Muscle of arm (tissue), 14 donors: ENCODE measurements around the gene TLR5. TPM values are rescaled to one million over a fixed set of nuclear protein-coding genes. Genes with fewer than 3 reads are reported as not detected.
A peak's percentile ranks its signal among the peaks of the same experiment; 100 is the strongest.
"Not testable (repeated sequence)": the region's sequence is repeated elsewhere in the genome, so short reads cannot be mapped to it uniquely, and the experiment has no call there.

Source experiments
- DNase-seq: peaks from one replicate; pipeline ENCODE4 v3.0.0-alpha.2; 2013
- long read RNA-seq, 11 donors: transcript quantifications; one replicate each; lab custom pipeline, GENCODE V29; 2026
- polyA plus RNA-seq, 12 donors: library from polyadenylated mRNA; unstranded; fragments of 120-200 nt; gene quantifications; one replicate each; pipeline ENCODE4 v1.2.1, GENCODE V29; 2013; ENCODE audit not compliant: insufficient read length in 12 of 12

Gene TLR5, protein sequence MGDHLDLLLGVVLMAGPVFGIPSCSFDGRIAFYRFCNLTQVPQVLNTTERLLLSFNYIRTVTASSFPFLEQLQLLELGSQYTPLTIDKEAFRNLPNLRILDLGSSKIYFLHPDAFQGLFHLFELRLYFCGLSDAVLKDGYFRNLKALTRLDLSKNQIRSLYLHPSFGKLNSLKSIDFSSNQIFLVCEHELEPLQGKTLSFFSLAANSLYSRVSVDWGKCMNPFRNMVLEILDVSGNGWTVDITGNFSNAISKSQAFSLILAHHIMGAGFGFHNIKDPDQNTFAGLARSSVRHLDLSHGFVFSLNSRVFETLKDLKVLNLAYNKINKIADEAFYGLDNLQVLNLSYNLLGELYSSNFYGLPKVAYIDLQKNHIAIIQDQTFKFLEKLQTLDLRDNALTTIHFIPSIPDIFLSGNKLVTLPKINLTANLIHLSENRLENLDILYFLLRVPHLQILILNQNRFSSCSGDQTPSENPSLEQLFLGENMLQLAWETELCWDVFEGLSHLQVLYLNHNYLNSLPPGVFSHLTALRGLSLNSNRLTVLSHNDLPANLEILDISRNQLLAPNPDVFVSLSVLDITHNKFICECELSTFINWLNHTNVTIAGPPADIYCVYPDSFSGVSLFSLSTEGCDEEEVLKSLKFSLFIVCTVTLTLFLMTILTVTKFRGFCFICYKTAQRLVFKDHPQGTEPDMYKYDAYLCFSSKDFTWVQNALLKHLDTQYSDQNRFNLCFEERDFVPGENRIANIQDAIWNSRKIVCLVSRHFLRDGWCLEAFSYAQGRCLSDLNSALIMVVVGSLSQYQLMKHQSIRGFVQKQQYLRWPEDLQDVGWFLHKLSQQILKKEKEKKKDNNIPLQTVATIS
- 1 to 10 TPM in 10 of 12 donors, not detected in 2; 4.8 to 7.0 (median 5.2) TPM for polyA plus RNA-seq
- long read RNA-seq, donor 1 = 0 reads
- long read RNA-seq, donor 2, partial matches to known transcripts = 0 of 1 reads
- long read RNA-seq, donor 2, other reads (novel, unspliced or antisense) = 0 of 1 reads
- long read RNA-seq, donor 3, partial matches to known transcripts = 0 of 1 reads
- long read RNA-seq, donor 3, other reads (novel, unspliced or antisense) = 0 of 1 reads
- long read RNA-seq, donor 4 = 0 reads
- long read RNA-seq, donor 5 = 0 reads
- long read RNA-seq, donor 6 = 0 reads
- long read RNA-seq, donor 7 = 0 reads
- long read RNA-seq, donor 8 = 0 reads
- long read RNA-seq, donor 9, partial matches to known transcripts = 0 of 2 reads
- long read RNA-seq, donor 9, other reads (novel, unspliced or antisense) = 0 of 2 reads
- long read RNA-seq, donor 10 = 0 reads
- long read RNA-seq, donor 11, partial matches to known transcripts = 0 of 1 reads
- long read RNA-seq, donor 11, other reads (novel, unspliced or antisense) = 0 of 1 reads

DNA sequence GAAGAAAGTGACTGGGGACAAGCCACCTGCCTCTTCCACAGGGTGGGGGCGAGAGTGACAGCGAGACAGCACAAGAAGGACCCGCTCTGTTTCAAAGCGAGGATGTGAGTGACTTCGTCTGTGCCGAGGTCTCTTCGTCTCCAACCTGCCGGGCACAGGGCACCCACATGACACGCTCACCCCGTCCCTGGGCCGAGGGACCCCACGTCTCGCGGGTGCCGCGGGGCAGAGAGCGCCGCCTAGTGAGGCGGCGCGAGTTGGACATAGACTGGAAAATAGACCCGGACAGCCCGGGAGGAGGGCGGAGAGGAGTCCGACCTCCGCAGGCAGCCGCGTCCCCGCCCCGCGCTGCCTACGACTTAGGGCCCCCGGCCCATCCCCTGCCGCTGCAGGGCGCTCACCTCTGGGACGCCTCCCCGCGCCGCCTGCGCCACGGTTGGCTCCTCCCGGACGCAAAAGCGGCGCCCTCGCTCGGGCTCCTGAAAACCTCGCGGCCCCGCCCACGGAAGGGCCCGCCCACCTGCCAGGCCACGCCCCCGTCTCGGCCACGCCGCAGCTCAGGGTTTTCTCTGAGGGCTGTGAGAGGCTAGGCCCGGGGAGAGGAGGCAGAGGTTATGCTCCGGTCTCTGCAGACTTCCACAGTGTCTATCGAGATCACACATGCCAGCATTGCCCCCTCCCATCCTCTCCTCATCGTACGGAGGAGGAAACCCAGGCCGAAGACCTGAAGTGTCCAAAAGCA, at the start of gene TLR5:
Gene TLR5, minus strand, starts transcription at position 454 of the 742 bp plus-strand sequence. CDS start 30,217 bp downstream, outside the sequence.
- no peak for DNase-seq

GRCh38 chr1:223189903-223190724, 47.1 kb upstream of the TLR5 start:
- no peak for DNase-seq

DNA sequence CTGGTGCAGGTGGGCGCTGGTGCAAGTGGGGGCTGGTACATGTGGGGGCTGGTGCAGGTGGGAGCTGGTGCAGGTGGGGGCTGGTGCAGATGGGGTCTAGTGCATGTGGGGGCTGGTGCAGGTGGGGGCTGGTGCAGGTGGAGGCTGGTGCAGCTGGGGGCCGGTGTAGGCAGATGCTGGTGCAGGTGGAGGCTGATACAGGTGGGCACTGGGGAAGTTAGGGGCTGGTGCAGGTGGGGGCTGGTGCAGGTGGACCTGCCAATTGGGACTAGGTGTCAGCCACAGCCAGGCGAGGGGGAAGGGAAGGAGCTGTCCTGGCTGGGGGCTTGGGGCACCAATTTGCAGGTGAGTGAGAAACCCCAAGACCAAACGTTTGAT, 46.5 kb upstream of the TLR5 start:
- no peak for DNase-seq

GRCh38 chr1:223188618-223189356, 45.7 kb upstream of the TLR5 start:
- no peak for DNase-seq

DNA sequence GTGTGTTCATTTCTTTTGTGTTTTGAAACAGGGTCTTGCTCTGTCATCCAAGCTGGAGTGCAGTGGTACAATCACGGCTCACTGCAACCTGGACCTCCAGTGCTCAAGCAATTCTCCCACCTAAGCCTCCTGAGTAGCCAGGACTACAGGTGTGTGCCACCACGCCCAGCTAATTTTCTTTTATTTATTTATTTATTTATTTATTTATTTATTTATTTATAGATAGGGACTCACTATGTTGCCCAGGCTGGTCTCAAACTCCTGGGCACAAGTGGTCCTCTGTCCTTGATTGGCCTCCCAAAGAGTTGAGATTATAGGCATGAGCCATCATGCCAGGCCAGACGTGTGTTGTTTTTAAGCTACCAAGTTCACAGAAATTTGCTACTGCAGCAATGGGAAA, 43.8 kb upstream of the TLR5 start:
- DNase-seq = no peak

- no peak for DNase-seq
Measured at GRCh38 chr1:223183268-223183862, 40.3 kb upstream of the TLR5 start.

- peak; percentile 27 for DNase-seq
Measured at GRCh38 chr1:223180731-223181321, 37.8 kb upstream of the TLR5 start.

- no peak for DNase-seq
Measured at GRCh38 chr1:223179786-223180185, 36.7 kb upstream of the TLR5 start.

- DNase-seq = no peak
Measured at GRCh38 chr1:223179280-223179679, 36.2 kb upstream of the TLR5 start.

DNA sequence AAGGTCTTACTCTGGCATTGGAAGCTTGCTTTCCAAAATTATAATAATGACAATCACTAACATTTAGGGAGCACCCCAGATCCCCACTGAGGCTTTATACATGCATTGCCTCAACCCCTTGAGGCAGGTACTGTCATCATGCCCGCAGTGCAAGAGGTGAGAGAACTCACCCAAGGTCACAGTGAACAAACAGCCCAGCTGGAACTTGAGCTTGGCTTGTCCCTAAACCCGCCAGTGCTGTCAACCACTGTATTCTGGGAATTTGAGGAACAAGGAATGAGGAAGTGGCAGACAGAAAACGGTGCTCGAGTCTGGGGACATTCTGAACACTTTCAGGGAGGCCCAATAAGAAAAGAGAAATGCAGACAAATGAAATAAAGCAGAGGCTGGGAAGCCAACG, 34.6 kb upstream of the TLR5 start:
- no peak for DNase-seq

DNA sequence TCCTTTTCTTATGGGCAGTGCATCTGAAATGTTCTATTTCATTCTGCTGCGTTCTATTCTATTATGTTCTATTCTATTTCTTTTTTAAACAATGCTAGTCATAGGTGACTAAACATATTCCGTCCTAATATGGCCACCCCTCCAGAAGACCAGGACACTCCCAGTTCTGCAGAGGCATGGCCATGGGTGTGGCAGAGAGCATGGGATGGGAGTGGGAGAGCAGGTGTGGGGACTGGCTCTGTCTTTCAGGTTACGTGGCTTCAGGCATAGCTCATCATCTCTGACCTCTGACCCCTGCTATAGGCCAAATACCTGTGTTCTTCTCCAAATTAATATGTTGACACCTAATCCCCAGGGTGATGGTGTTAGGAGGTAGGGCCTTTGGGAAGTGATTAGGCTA, 33.4 kb upstream of the TLR5 start:
- DNase-seq = no peak

DNA sequence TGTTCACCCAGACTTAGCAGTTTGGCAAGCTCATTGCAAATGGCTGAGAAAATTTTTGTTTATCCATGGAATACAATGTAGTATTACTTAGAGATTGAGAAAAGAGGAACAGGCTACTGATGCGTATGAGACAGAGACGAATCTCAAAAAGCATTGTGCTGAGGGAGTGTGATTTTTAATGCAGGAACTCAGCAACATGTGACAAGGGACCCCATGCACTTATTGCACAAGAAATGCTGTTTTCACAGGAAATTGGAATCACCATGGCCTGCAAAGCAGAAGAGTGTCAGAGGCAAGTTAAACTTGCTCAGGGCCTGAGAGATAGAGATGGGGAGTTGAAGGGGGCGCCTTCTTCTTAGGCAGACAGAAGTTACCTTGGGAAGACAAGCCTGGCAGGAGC, 32.6 kb upstream of the TLR5 start:
- DNase-seq = peak; percentile 25

DNA sequence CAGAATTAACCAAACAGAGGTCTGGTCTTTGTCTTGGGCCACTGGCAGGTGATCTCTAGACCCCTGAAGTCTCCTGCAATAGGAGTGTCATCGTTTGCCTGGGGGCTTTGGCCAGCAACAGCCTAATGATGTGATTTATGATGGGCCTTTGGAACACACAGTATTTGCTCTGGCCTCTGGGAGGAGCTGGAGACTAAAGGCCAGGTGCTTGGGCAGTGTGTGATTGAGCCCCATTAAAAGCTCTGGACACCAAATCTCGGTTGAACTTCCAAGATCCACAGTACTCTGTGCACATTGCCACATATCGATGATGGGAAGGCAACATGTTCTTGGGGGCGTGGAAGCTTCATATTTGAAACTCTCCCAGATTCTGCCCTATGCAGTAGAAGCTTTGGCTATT, 32.0 kb upstream of the TLR5 start:
- no peak for DNase-seq

GRCh38 chr1:223169458-223169857, 26.4 kb upstream of the TLR5 start:
- DNase-seq = not testable (repeated sequence)

DNA sequence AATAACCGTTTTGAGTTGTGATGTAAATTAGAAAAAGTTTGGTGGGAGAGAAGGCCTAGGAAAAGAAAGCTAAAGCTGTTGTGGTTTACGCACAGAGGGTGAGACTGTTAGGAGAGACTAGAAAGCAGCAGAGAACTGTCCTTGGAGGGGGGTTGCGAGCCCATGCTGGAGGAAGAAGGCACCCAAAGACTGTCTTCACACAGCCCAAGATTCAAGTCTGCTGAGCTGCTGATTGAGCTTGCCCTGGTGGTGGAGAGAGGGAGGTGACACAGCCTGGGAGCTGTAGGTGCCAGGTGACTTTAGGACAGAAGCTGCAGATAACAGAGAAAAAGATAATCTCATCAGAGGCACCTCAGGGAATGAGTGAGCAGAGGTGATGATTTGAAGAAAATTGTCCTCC, 18.3 kb upstream of the TLR5 start:
- no peak for DNase-seq

DNA sequence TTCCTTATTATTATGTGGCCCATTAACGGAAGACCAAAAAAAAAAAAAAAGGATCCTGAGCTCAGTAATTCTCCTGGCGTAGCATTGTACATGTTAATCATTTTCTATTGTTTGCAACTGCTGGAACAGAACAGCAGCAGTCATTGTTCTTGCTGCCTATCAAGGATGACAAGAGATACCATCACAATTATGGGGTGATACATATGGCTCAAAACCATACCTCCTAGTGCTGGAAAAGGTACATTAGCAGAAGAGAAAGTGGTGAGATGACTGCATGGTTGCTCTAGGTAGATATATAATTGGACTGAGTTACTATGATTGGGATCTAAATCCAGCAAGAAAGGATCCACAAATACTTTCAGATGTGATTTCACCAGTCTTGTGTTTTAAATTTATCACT, 13.3 kb upstream of the TLR5 start:
- no peak for DNase-seq

DNA sequence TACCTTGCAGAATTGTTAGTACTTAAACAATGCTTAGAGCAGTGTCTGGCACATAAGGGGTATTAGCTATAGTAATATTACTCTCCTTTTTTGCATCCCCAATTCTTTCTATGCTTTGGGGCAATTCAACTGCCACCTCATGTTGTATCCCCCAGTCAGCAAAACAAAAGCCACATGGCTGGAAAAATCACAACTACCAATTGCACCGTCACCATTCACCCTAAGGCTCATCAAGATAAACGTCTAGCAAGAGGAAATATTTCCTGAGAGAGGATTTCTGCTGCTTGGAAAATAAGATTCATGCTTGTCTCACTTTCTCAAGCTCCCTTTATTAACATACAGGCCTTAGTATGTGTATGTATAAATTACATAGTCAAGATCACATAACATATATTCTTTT, 12.1 kb upstream of the TLR5 start:
- DNase-seq = no peak
